HEK293 (cell line): ENCODE measurements around the gene DHFR.

ENCODE experiments used
- BCL11B ChIP-seq: fragments of 450-650 bp; formaldehyde crosslinking; IDR thresholded peaks from 2 replicates; pipeline ENCODE4 v1.5.1; 2016; ENCODE audit warnings: low read depth, missing biosample characterization, missing genetic modification characterization
- CTCF ChIP-seq: fragments of 450-650 bp; formaldehyde crosslinking; IDR thresholded peaks from 2 replicates; pipeline ENCODE4 v1.5.1; 2016; ENCODE audit warnings: missing biosample characterization, missing genetic modification characterization
- MZF1 ChIP-seq: fragments of 450-650 bp; formaldehyde crosslinking; IDR thresholded peaks from 2 replicates; pipeline ENCODE4 v1.5.1; 2017; ENCODE audit warnings: missing biosample characterization, missing genetic modification characterization, borderline replicate concordance
- PATZ1 ChIP-seq: fragments of 450-650 bp; formaldehyde crosslinking; IDR thresholded peaks from 2 replicates; pipeline ENCODE4 v1.5.1; 2016; ENCODE audit warnings: missing biosample characterization, missing genetic modification characterization
- REST ChIP-seq: fragments of 450-650 bp; formaldehyde crosslinking; IDR thresholded peaks from 2 replicates; pipeline ENCODE4 v1.5.1; 2016; ENCODE audit warnings: missing biosample characterization, missing genetic modification characterization
- YY1 ChIP-seq: fragments of 450-650 bp; formaldehyde crosslinking; IDR thresholded peaks from 2 replicates; pipeline ENCODE4 v1.5.1; 2018; ENCODE audit warnings: missing biosample characterization, missing genetic modification characterization
- ZBTB11 ChIP-seq: fragments of 450-650 bp; formaldehyde crosslinking; conservative IDR thresholded peaks from 2 replicates; pipeline ENCODE4 v1.5.1; 2016; ENCODE audit warnings: low read depth, missing biosample characterization, missing genetic modification characterization
- ZBTB26 ChIP-seq: fragments of 450-650 bp; formaldehyde crosslinking; optimal IDR thresholded peaks from 2 replicates; pipeline ENCODE3; 2016; ENCODE audit warnings: missing biosample characterization, mild to moderate bottlenecking, missing genetic modification characterization
- ZBTB44 ChIP-seq: fragments of 450-650 bp; IDR thresholded peaks from 2 replicates; pipeline ENCODE4 v1.5.1; 2018; ENCODE audit warnings: missing biosample characterization, mild to moderate bottlenecking, missing genetic modification characterization
- ZFP41 ChIP-seq: fragments of 450-650 bp; formaldehyde crosslinking; IDR thresholded peaks from 2 replicates; pipeline ENCODE4 v1.5.1; 2016; ENCODE audit warnings: missing biosample characterization, missing genetic modification characterization, borderline replicate concordance
- ZNF138 ChIP-seq: fragments of 450-650 bp; formaldehyde crosslinking; IDR thresholded peaks from 2 replicates; pipeline ENCODE4 v1.5.1; 2016; ENCODE audit warnings: missing biosample characterization, missing genetic modification characterization, borderline replicate concordance
- ZNF311 ChIP-seq: fragments of 450-650 bp; formaldehyde crosslinking; IDR thresholded peaks from 2 replicates; pipeline ENCODE4 v1.5.1; 2017; ENCODE audit warnings: missing biosample characterization, missing genetic modification characterization, borderline replicate concordance
- ZNF501 ChIP-seq: fragments of 450-650 bp; formaldehyde crosslinking; IDR thresholded peaks from 2 replicates; pipeline ENCODE4 v1.5.1; 2016; ENCODE audit warnings: missing biosample characterization, missing genetic modification characterization

GRCh38 chr5:80704221-80704620 is 49.4 kb upstream of the DHFR start:
- no peak for TF ChIP-seq MZF1
- TF ChIP-seq BCL11B (tag by site-specific recombination): no peak
- no peak for TF ChIP-seq REST (tag by site-specific recombination)
- no peak for TF ChIP-seq ZBTB26 (tag by site-specific recombination)
- TF ChIP-seq ZBTB11 (tag by site-specific recombination): no peak
- TF ChIP-seq CTCF (tag by site-specific recombination): no peak
- TF ChIP-seq YY1 (tag by site-specific recombination): no peak
- no peak for TF ChIP-seq ZNF311
- no peak for TF ChIP-seq ZBTB44 (tag by site-specific recombination)
- no peak for TF ChIP-seq ZNF501 (tag by site-specific recombination)
- no peak for TF ChIP-seq ZNF138 (tag by site-specific recombination)
- TF ChIP-seq ZFP41: no peak
- TF ChIP-seq PATZ1: no peak
